ENCODE data around the gene ERMN.

GRCh38 chr2:157296958-157297357 is 28.7 kb downstream of the ERMN start:
- TF ChIP-seq, protein P1, sequence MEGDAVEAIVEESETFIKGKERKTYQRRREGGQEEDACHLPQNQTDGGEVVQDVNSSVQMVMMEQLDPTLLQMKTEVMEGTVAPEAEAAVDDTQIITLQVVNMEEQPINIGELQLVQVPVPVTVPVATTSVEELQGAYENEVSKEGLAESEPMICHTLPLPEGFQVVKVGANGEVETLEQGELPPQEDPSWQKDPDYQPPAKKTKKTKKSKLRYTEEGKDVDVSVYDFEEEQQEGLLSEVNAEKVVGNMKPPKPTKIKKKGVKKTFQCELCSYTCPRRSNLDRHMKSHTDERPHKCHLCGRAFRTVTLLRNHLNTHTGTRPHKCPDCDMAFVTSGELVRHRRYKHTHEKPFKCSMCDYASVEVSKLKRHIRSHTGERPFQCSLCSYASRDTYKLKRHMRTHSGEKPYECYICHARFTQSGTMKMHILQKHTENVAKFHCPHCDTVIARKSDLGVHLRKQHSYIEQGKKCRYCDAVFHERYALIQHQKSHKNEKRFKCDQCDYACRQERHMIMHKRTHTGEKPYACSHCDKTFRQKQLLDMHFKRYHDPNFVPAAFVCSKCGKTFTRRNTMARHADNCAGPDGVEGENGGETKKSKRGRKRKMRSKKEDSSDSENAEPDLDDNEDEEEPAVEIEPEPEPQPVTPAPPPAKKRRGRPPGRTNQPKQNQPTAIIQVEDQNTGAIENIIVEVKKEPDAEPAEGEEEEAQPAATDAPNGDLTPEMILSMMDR (IDR thresholded peaks at IDR 0.05; ENCODE audit: borderline replicate concordance, extremely low read depth, low read length, poor library complexity, severe bottlenecking) = no peak
- TF ChIP-seq EZH2 (IDR thresholded peaks at IDR 0.05; ENCODE audit: borderline replicate concordance, low read depth, low read length, severe bottlenecking) = no peak
